Heart left ventricle (tissue), 13 donors: ENCODE data around the gene CD164.

Source experiments
- CTCF ChIP-seq, 12 donors: fragments of 200-600 bp; sonication (generic) in 4 of 12; IDR thresholded peaks; one replicate each; pipeline versions ENCODE4 v1.5.0 to v1.8.0; 2018 to 2022; ENCODE audit warnings: antibody characterized with exemption in 12 of 12, mild to moderate bottlenecking in 5 of 12
- POLR2A ChIP-seq, 2 donors: fragments of 450-650 bp; IDR thresholded peaks; one replicate each; pipeline ENCODE4 v1.6.1; 2017; ENCODE audit warnings: antibody characterized with exemption in 2 of 2, mild to moderate bottlenecking in 2 of 2, moderate library complexity in 2 of 2
- donor health status: ischemic (EF 13 %, LVEDD 7.1; RV severe dilation, severe dysfunction).
- donor health status: DM: no; HTN: yes; CAD: no.
- donor health status: DM: no; HTN: no; CAD: no.
- donor health status: ischemic (EF 25% LVEDD 6.9; RV normal size, moderate dysfunction).
- donor health status: ischemic (EF 25% LVEDD 5.7; RV mildly dilated, moderate dysfunction).
- donor health status: ischemic (EF 35%, LVEDD 5.7; RV mildly dilated, moderate dysfunction).
- donor health status: nonischemic (EF 11% LVEDD 7.7; RV severe dilation, severe dysfunction).
- donor health status: DM: yes; HTN: yes; CAD: no.
- donor health status: PGD.
- donor health status: ischemic (EF 29% LVEDD 5.4; RV normal size, mild dysfunction).
- donor health status: nonischemic (EF 23%, LVEDD 6.1; RV moderate dilation, normal function).

DNA sequence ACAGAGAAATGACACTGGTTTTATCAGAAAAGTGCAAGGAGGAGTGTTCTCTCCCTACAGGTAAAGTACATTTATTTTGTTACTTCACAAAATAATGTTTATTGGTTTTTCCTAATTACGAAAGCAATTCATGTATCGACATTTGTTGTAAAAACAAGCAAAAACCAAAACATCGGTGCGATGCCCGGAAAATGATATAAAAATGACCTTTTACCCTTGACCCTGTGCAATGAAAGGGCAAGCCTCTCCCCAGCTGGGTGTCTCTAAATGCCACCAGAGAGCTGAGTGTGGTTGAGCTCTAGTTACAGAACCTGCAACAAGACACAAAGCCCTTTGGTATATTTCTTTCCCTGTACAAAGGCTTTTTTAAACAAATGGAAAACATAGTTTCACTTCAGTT lies 65.4 kb downstream of the CD164 start:
- TF ChIP-seq CTCF (IDR thresholded peaks at IDR 0.05): no peak
- TF ChIP-seq POLR2A (IDR thresholded peaks at IDR 0.05): no peak
